NCI-H2171 (cell line): ENCODE measurements around the gene EHHADH.
"Not testable (repeated sequence)": the region's sequence is repeated elsewhere in the genome, so short reads cannot be mapped to it uniquely, and the experiment has no call there.

Experiments
- DNase-seq: peaks from one replicate; lab custom pipeline; 2025; lab: John Stamatoyannopoulos, UW

The EHHADH gene

DNA sequence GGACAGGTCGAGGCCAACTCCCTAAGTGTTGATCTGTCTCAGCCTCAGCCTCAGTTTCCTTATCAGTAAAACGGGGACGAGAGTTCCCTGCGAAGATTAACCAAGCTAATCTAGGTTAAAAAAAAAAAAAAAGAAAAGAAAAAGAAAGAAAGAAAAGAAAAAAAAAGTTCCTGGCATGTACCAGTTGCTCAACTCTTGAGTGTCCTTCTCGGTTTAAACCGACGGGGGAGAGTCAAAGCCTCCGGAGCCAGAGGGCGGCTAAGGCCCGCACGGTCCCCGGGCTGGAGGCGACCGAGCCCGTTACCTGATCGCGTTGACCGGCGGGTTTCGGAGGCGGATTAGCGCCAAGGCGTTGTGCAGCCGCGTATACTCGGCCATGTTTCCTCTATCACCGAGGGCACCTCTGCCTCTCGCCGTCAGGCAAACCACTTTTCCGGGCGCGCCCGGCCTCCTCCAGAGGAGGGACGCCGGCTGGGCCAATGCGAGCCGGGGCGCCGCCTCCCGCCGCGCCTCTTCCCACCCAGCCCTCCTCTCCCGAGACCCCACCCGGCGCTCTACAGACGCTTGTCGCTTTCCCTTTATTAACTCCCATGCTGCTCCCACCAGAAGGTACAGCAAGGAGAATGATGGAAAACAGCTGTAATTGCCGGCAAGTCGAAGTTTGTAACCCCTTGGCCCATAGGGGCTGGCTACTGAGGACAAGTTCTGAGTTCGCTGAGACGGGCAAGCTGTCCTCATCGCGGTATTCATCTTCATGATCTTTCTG, at the start of gene EHHADH:
TSS of gene EHHADH (minus strand) at position 405 of the 766 bp plus-strand sequence. CDS start at position 378, 27 bp downstream.
- peak; percentile 83 for DNase-seq

DNA sequence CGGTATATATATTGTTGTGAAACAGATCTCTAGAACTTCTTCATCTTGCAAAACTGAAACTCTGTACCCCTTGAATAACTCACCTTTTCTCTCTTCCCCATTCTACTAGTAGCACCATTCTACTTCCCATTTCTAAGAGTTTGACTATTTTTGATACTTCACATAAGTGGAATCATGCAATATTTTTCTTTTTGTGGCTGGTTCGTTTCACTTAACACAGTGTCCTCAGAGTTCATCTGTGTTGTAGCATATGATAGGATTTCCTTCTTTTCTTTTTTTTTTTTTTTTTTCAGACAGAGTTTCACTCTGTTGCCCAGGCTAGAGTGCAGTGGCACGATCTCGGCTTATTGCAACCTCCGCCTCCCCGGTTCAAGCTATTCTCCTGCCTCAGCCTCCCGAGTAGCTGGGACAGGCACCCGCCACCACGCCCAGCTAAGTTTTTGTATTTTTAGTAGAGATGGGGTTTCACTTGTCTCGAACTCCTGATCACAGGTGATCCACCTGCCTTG, 46.1 kb upstream of the EHHADH start:
- DNase-seq, result not testable (repeated sequence)

DNA sequence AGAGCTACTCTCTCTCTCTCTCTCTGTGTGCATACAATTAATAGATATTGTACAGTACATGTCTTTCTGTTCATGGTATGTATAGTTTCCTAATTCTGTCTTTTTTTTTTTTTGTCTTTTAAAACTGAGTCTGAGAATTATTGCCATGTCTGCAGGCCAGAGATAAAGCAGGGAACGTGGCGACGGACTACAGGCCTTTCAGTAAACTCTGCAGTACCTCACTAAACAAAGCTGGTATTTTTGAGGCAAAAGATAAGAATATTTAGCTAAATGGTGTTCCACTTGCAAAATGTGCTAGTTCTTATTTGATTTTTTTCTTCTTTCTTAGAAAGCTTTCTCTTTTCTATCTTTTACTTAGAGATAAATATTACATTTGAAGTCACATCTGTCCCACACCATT, 44.0 kb upstream of the EHHADH start:
- no peak for DNase-seq

DNA sequence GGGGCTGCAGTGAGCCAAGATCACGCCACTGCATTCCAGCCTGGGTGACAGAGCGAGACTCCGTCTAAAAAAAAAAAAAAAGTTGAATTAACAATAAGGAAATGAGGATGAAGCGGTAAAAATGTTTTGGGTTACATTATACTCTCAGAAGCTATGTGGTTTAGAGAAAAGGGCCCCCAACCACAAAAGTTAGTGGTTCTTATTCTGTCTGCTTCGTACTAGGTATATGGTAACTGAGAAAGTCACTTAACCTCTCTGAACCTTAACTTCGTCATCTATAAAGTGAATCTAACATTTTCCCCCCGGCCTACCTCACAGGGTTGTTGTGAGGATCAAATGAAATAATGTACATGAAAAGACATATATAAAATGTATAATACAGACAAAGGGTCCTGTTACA, 38.4 kb upstream of the EHHADH start:
- no peak for DNase-seq

DNA sequence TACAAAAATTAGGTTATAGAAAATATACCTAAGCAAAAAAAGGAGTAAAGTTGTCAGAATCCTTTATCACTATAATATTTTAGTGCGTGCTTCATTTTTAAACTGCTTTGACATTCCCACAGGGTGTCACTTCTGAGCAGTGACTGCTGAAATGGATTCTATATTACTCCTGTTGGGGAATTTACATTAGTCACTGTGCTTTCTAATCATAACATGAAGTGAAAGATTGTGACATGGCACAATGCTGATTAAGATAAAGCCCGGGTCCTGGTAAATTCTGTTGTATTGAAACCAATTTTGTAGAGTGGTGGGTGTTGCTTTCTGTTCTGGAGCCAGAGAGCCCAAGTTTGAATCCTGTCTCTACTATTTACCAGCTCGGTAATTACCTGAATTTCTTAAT, 36.4 kb upstream of the EHHADH start:
- DNase-seq, result no peak

DNA sequence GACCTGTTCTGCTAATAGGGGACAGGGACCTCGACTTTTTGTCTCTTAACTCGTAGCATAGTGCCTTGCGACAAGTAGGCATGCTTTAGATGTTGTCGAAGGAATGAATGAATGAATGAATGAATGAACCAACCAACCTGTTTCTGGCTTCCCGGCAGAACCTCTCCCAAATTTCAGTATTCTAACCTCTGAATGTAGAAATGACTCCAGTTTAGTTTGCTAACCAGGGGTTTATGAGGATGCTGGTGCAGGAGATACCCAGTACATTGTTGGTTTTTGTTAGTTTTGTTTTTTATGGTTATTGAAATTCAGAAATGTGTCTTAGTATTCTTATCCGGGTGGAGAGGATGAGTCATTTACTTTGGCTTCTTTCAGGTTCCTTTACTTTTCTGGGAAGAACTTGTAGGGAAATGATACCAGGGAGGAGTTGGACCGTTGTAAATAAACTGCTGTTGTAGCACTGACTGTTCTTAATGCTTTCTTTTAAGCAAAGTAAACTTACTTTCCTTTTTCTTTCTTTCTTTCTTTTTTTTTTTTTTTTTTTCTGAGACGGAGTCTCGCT, 29.6 kb upstream of the EHHADH start:
- DNase-seq, result no peak

DNA sequence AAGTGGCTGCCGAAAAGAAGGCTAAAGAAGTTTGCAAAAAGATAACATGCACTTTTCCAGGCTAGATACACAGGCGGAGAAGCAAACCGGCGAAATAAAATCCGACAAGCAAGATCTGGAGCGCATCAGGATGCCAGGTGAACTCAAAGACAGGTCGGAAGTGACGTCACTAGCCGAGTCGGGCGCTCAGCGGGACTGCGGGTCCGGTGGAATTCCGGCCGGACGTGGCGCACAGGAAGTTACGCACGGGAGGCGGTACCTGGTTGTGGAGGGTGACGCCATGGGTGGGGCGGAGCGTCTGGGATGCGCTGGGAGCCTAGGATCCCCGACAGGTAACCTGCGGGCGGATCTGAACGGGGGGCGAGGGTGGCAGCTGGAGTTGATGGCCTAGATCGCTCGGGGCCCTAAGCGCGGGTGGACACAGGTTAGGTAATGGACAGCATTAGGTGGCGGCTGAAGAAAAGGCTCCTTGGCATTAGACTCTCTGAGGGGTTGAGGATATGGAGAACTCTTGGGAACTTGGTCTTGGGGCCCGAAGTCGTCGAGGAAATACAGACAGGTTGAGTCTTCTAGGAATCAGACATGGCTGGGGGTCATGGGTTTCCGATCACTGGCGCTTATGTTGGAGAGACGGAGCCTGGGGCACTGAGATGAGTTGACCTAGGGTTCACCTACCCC, 29.0 kb upstream of the EHHADH start:
- DNase-seq, result peak; percentile 97

DNA sequence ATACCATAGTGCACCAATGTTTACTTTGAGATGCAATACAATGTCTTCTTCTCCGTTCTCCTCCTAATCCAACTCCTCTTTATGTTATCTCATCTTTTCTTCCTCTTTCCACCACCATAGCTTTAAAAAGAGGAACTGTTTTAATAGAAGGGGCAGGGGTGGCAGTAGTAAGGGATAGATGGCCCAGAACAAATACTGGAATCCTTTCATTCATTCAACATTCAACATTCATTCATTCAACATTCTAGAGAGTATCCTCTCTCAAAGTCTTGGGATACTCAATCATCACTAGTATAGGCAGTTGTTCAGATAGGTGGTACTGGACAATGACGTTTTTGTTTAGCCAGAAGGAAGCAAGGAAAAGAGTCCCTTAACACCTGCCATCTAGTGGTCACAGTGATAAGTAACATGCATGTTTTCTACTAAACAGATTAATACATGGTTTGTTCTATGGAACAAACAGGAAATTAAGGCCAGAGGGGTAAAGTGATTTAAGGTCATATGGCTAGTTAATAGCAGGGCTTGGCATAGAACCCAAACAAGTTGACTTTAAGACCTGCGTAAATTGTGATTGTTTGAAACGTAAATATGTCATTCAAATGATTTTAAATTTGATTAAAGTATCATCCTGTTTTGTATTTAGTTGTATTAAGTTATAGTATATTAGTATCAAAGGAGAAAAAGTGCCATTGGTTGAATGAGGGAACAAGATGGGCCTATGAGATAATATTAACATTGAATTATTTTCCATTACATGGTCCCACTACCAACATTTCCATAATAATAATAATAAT, 26.9 kb upstream of the EHHADH start:
- peak; percentile 17 for DNase-seq

DNA sequence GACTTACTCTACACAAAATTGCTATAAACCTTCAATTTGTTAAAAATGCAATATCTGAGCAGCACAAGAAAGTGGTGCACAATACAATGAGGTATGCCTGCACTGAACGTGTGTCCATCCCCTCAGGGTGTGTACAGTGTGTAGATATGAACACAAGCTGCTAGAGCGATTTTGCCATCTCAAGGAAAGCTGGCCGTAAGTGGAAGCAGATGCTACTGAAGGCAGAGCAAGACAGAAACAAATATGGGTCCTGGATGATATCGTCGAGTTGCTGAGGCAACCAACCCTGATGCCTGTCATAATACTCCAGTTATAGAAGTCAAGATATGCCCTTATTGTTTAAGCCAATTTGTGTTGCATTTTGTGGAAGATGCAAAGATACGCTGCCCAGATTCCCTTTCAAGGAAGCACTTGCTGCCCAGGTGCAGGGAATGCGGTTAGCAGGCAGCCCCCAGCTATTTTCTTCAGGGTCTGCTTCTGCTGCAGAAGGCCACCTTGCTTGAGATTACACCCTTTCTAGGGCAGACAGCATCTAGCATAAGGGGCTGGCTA, 25.8 kb upstream of the EHHADH start:
- DNase-seq, result no peak

DNA sequence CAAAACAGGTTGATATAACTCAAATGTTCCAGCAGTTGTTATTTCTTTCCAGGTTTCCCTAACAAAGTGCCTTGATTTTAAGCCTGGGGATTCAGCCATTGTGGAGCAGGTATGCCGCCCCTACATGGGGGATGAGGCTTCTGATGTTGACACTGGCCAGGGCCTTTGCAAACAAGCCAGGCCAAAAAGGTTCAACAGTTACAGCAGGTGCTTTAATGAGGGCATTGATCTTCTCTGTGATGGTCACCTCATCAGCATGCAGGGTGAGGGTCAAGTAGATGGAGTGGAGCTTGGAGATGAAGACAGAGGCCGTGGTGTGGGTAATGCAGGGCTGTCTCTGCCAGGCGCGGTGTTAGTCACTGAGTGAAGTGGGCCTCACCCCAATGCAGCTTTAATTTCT, 22.6 kb upstream of the EHHADH start:
- DNase-seq, result no peak

DNA sequence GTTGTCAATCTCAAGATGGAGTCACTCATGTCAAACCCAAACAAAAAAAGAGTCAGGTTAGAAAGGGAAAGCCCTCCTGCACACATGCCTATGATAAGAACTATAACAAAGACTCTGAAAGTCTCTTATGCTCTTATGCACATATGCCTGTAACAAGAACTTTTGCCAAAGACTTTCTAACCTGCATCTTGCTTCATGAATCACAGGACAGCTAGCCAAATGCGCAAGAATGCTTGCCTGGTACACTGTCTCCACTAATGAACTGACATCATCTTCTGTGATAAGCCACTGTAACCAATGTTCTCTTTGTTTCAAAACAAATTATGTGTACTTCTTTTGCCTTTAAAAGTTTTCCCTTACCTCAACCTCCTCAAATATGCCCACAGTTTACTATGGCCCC, 18.2 kb upstream of the EHHADH start:
- DNase-seq, result no peak

DNA sequence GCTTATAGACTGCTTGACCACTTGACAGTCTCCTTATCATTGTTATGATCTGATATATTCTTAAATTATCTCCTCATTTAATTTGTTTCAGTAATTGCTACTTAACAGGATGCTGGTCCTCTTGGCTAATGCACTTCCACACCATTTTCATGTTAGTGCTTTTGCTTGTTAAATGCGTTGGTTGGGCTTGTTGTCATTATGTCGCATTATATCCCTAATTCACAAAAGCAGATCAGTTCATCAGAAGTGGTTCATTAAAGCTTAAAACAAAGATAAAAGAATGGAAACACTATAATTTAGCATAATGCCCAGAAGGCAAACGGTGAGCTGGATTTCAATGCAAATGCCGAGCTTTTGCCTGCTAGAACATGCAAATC, 17.1 kb upstream of the EHHADH start:
- no peak for DNase-seq

DNA sequence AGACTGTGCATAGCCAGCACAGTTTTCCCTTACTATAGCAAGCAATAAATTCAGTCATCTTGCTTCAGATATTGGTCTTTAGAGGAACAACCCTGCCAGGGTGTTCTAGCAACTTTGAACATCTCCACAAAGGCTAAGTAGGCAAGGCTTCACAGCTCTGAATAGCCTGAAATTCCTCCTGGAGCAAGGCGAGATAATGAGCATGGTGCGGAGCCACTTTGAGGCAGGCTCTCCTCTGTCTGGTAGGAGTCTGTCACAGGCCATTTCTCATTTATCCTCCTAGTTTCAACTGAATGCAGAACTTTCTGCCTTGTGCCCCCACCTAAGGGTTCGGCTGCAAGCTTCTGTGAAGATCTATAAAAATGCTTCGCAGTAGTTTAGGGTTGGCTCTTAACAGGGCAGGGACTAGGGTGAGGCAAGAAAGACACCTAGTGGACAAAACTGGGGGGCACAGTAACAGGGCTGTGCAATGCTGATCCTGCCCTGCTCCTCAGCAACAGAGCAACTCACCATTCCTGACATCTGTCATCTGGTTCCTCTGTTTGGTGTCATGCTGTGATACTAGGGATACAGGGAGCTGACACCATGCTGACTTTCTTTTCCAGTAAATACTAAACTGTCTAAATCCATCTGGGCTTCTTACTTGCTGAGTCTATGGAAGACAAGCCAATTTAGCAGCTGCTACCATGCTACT, 16.6 kb upstream of the EHHADH start:
- DNase-seq, result peak; percentile 73

DNA sequence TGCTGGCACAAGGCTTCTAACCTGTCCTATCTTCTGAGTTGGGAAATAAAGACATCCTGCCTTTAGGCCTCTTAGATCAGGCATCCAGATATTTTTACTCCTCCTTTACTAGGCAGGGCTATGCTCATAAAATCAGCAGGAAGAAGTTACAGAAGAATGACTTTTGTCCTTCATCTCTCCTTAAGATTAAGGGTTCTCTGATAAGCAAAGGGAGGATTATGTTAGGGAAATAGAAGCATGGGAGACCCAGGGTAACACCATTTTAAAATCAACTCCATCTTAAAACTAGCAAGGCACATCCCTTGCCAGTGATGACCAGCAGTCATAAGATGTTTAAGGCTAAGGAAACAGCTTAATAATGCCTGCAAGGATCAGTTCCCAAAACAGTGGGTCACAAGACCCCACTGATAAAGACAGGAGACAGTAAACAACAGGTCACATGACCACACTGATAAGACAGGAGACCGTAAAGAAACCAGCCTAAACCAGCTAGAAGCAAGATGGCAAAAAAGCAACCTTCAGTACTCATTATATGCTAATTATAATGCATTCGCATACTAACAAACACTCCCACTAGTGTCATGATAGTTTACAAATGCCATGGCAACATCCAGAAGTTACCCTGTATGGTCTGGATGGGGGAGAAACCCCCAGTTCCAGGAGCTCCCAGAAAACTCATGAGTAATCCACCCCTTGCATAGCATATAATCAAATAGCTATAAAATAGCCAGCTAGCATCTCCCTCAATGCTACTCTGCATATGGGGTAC, 14.5 kb upstream of the EHHADH start:
- no peak for DNase-seq

DNA sequence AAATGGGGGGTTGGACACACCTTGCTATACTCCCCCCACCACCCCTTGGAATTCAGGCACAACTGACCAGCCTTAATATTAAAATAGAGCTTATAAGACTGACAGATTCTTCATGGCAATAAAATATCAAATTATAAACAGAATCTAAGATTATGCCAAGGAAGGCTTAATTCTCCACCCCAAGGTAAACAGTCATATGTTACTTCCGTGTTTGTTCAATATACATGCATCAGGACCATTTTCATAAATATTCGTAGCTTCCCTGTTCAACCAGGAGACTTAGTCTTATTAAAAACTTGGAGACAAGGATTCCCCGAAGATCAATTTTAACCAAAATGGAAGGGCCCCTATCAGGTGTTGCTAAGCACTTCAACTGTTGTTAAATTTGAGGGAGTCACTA, 13.3 kb upstream of the EHHADH start:
- no peak for DNase-seq

DNA sequence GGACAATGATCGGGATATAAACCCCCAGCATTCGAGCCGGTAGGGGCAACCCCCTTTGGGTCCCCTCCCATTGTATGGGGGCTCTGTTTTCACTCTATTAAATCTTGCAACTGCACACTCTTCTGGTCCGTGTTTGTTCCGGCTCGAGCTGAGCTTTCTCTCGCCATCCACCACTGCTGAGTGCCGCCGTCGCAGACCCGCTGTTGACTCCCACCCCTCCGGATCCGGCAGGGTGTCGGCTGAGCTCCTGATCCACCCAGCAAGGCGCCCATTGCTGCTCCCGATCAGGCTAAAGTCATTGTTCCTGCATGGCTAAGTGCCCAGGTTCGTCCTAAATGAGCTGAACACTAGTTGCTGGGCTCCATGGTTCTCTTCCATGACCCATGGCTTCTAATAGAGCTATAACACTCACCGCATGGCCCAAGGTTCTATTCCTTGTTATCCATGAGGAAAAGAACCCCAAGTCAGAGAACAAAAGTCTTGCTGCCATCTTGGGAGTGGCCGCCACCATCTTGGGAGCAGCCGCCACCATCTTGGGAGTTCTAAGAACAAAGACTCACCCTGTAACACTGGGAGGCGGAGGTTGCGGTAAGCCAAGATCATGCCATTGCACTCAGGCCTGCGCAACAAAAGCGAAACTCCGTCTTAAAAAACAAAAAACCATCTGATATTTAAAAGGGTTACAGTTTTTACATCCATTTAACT, 11.2 kb upstream of the EHHADH start:
- DNase-seq, result no peak

DNA sequence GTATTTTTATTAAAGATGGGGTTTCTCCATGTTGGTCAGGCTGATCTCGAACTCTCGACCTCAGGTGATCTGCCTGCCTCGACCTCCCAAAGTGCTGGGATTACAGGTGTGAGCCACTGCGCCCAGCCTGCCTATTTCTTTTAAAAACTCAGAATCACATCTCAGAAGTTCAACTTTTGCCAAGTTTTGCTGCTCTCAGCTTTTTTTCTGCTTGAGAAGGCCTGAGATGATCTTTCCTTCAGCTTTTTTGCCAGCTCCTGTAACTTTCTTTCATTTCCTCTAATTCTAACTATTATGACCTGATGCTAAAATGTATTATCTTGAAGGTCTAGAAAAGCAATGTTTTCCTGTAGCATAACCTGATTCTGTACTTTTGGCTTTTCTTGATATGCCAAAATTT, 9.6 kb upstream of the EHHADH start:
- no peak for DNase-seq

DNA sequence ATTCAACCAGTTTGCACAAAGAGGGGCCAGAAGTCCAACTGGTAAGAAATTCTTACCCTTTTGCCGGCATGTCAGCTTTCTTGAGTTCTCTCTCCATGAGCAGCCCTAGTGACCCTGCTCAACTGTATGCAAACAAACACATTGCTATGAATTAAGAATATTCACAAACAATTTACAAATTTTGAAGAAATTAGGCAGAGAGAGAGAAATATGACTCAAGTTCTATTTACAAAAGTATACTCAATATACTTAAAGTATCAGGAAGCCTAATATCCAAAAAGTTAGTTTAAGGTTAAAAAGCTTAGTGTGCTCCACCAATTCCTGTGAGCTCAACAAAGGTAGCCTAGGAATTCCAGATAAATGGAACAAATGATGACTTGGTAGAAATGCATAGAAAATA, 3.5 kb upstream of the EHHADH start:
- no peak for DNase-seq

DNA sequence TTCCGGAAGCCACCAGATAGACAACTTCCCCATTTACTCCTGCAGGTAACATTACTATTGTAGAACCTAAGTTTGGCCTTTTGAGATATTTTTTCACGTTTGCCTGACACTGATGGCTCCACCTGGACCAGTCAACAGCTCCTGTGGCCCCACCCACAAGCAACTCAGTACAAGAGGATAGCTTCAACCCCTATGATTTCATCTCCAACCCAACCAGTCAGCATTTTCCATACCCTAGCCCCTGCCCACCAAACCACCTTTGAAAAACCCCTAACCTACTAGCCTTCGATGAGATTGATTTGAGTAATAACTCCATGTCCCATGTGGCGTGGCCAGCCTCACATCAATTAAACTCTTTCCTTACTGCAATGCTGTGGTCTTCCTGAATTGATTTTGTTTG, 950 bp upstream of the EHHADH start:
- no peak for DNase-seq

DNA sequence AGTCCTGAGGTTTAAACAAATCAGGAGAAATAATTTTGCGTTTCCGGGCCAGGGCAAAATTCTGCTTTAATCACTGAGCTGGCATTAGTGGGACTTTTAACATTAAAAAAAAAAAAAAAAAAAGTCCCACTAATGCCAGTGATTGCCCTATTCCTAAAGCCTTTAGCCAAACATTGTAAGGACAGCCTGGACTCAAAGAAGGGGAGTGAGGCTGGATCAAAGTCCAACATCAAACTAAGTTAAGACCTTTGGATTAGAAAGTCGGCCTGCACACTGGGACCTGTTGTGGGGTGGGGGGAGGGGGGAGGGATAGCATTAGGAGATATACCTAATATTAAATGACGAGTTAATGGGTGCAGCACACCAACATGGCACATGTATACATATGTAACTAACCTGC, 716 bp downstream of the EHHADH start:
- DNase-seq, result not testable (repeated sequence)
